HEK293 (cell line): ENCODE measurements around the gene ADORA2A.

Source experiments
- EGR2 ChIP-seq: fragments of 450-650 bp; formaldehyde crosslinking; IDR thresholded peaks from 2 replicates; pipeline ENCODE4 v1.5.1; 2016; ENCODE audit warnings: low read depth, missing biosample characterization, missing genetic modification characterization
- ELK4 ChIP-seq: IDR thresholded peaks from 2 replicates; pipeline ENCODE4 v1.6.1; 2011; ENCODE audit warnings: mild to moderate bottlenecking, low read depth, low read length, borderline replicate concordance
- GLI4 ChIP-seq: fragments of 450-650 bp; formaldehyde crosslinking; IDR thresholded peaks from 2 replicates; pipeline ENCODE4 v1.5.1; 2016; ENCODE audit warnings: missing biosample characterization, missing genetic modification characterization
- GLIS2 ChIP-seq: fragments of 450-650 bp; formaldehyde crosslinking; IDR thresholded peaks from 2 replicates; pipeline ENCODE4 v1.5.1; 2016; ENCODE audit warnings: missing biosample characterization, missing genetic modification characterization
- KLF10 ChIP-seq: fragments of 450-650 bp; IDR thresholded peaks from 2 replicates; pipeline ENCODE4 v1.5.1; 2018; ENCODE audit warnings: missing biosample characterization, mild to moderate bottlenecking, missing genetic modification characterization
- OVOL3 ChIP-seq: fragments of 450-650 bp; formaldehyde crosslinking; IDR thresholded peaks from 2 replicates; pipeline ENCODE4 v1.5.1; 2016; ENCODE audit warnings: missing biosample characterization, missing genetic modification characterization
- PRDM1 ChIP-seq: fragments of 450-650 bp; formaldehyde crosslinking; IDR thresholded peaks from 2 replicates; pipeline ENCODE4; 2016; ENCODE audit warnings: missing biosample characterization, missing genetic modification characterization
- SP3 ChIP-seq: fragments of 450-650 bp; formaldehyde crosslinking; IDR thresholded peaks from 2 replicates; pipeline ENCODE4 v1.5.1; 2016; ENCODE audit warnings: missing biosample characterization, missing genetic modification characterization
- YY1 ChIP-seq: fragments of 450-650 bp; formaldehyde crosslinking; IDR thresholded peaks from 2 replicates; pipeline ENCODE4 v1.5.1; 2018; ENCODE audit warnings: missing biosample characterization, missing genetic modification characterization
- ZBTB7A ChIP-seq: fragments of 450-650 bp; formaldehyde crosslinking; IDR thresholded peaks from 2 replicates; pipeline ENCODE4 v1.5.1; 2016; ENCODE audit warnings: low read depth, missing biosample characterization, missing genetic modification characterization
- ZBTB8A ChIP-seq: fragments of 450-650 bp; formaldehyde crosslinking; IDR thresholded peaks from 2 replicates; pipeline ENCODE4 v1.5.1; 2016; ENCODE audit warnings: missing biosample characterization, missing genetic modification characterization
- ZFP69B ChIP-seq: fragments of 450-650 bp; formaldehyde crosslinking; IDR thresholded peaks from 2 replicates; pipeline ENCODE4 v1.5.1; 2016; ENCODE audit warnings: missing biosample characterization, missing genetic modification characterization
- ZNF10 ChIP-seq: fragments of 450-650 bp; formaldehyde crosslinking; IDR thresholded peaks from 2 replicates; pipeline ENCODE4 v1.5.1; 2017; ENCODE audit warnings: missing biosample characterization, missing genetic modification characterization
- ZNF114 ChIP-seq: fragments of 450-650 bp; formaldehyde crosslinking; IDR thresholded peaks from 2 replicates; pipeline ENCODE4 v1.5.0; 2017; ENCODE audit warnings: missing biosample characterization, missing genetic modification characterization
- ZNF138 ChIP-seq: fragments of 450-650 bp; formaldehyde crosslinking; IDR thresholded peaks from 2 replicates; pipeline ENCODE4 v1.5.1; 2016; ENCODE audit warnings: missing biosample characterization, missing genetic modification characterization, borderline replicate concordance
- ZNF146 ChIP-seq: fragments of 450-650 bp; formaldehyde crosslinking; IDR thresholded peaks from 2 replicates; pipeline ENCODE4 v1.5.1; 2016; ENCODE audit warnings: missing biosample characterization, missing genetic modification characterization
- ZNF16 ChIP-seq: fragments of 450-650 bp; formaldehyde crosslinking; IDR thresholded peaks from 2 replicates; pipeline ENCODE4 v1.5.1; 2016; ENCODE audit warnings: low read depth, missing biosample characterization, missing genetic modification characterization
- ZNF214 ChIP-seq: fragments of 450-650 bp; formaldehyde crosslinking; IDR thresholded peaks from 2 replicates; pipeline ENCODE4 v1.5.1; 2017; ENCODE audit warnings: missing biosample characterization, mild to moderate bottlenecking, missing genetic modification characterization, borderline replicate concordance
- ZNF23 ChIP-seq: fragments of 450-650 bp; formaldehyde crosslinking; IDR thresholded peaks from 2 replicates; pipeline ENCODE4 v1.5.1; 2016; ENCODE audit warnings: missing biosample characterization, missing genetic modification characterization, borderline replicate concordance
- ZNF248 ChIP-seq: fragments of 450-650 bp; formaldehyde crosslinking; IDR thresholded peaks from 2 replicates; pipeline ENCODE4 v1.5.1; 2017; ENCODE audit warnings: missing biosample characterization, missing genetic modification characterization
- ZNF341 ChIP-seq: fragments of 450-650 bp; formaldehyde crosslinking; IDR thresholded peaks from 2 replicates; pipeline ENCODE4; 2016; ENCODE audit warnings: low read depth, missing biosample characterization, missing genetic modification characterization
- ZNF350 ChIP-seq: fragments of 450-650 bp; formaldehyde crosslinking; IDR thresholded peaks from 2 replicates; pipeline ENCODE4 v1.5.0; 2017; ENCODE audit warnings: missing biosample characterization, mild to moderate bottlenecking, missing genetic modification characterization
- ZNF362 ChIP-seq: fragments of 450-650 bp; formaldehyde crosslinking; IDR thresholded peaks from 2 replicates; pipeline ENCODE4 v1.5.1; 2016; ENCODE audit warnings: missing biosample characterization, missing genetic modification characterization
- ZNF521 ChIP-seq: fragments of 450-650 bp; formaldehyde crosslinking; IDR thresholded peaks from 2 replicates; pipeline ENCODE4 v1.5.1; 2017; ENCODE audit warnings: missing biosample characterization, mild to moderate bottlenecking, missing genetic modification characterization
- ZNF561 ChIP-seq: fragments of 450-650 bp; IDR thresholded peaks from 2 replicates; pipeline ENCODE4 v1.5.1; 2018; ENCODE audit warnings: missing biosample characterization, missing genetic modification characterization, borderline replicate concordance
- ZNF571 ChIP-seq: fragments of 450-650 bp; formaldehyde crosslinking; IDR thresholded peaks from 2 replicates; pipeline ENCODE4 v1.5.0; 2017; ENCODE audit warnings: missing biosample characterization, missing genetic modification characterization
- ZNF629 ChIP-seq: fragments of 450-650 bp; formaldehyde crosslinking; IDR thresholded peaks from 2 replicates; pipeline ENCODE4 v1.5.1; 2017; ENCODE audit warnings: missing biosample characterization, missing genetic modification characterization
- ZNF677 ChIP-seq: fragments of 450-650 bp; IDR thresholded peaks from 2 replicates; pipeline ENCODE4 v1.5.0; 2018; ENCODE audit warnings: missing biosample characterization, mild to moderate bottlenecking, missing genetic modification characterization, moderate library complexity
- ZNF707 ChIP-seq: fragments of 450-650 bp; formaldehyde crosslinking; IDR thresholded peaks from 2 replicates; pipeline ENCODE4 v1.5.1; 2016; ENCODE audit warnings: missing biosample characterization, missing genetic modification characterization
- ZSCAN23 ChIP-seq: fragments of 450-650 bp; formaldehyde crosslinking; IDR thresholded peaks from 2 replicates; pipeline ENCODE4 v1.5.1; 2016; ENCODE audit warnings: missing biosample characterization, missing genetic modification characterization
- TF ChIP-seq, protein P1 (sequence below): fragments of 450-650 bp; formaldehyde crosslinking; IDR thresholded peaks from 2 replicates; pipeline ENCODE4 v1.5.1; 2016; ENCODE audit warnings: missing biosample characterization, missing genetic modification characterization
- TF ChIP-seq, protein P2 (sequence below): fragments of 450-650 bp; formaldehyde crosslinking; IDR thresholded peaks from 2 replicates; pipeline ENCODE4 v1.5.1; 2017; ENCODE audit warnings: missing biosample characterization, missing genetic modification characterization
- TF ChIP-seq, protein P3 (sequence below): fragments of 450-650 bp; IDR thresholded peaks from 2 replicates; pipeline ENCODE4 v1.5.1; 2018; ENCODE audit warnings: missing biosample characterization, missing genetic modification characterization
- TF ChIP-seq, protein P4 (sequence below): fragments of 450-650 bp; formaldehyde crosslinking; IDR thresholded peaks from 2 replicates; pipeline ENCODE4 v1.5.1; 2016; ENCODE audit warnings: missing biosample characterization, missing genetic modification characterization

Gene ADORA2A

DNA sequence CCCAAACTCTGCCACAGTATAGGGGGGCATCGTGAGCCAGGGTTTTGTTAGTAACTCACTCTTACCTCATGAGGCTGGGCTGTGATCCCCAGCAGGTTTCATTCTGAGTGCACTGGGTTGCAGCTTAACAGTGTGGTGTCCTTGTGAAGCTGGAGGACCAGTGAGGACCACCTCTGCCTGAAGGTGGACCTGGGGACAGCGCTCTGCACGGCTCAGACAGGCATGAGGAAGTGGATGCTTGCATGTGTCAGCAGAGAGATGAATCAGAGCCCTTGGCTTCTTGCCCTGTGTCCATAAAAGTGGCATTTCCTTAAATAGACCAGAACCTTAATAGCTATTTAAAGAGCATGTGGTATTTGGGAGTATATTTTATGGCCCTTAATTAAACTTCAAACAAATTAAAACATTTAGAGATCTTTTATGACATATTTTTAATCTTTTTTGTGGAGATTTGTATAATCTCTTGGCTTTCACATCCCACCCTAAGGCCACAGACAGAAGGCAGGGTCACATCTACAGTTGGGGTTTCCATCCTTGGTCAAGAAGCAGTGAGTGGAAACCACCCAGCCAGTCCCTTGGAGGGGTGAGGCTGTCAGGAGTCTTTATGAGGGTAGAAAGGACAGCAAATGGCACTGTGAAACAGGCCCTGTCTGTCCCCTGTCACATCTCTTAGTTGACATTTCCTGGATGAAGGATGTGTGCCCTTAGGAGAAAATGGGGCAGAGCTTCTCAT lies 24.8 kb upstream of the ADORA2A start (continued):
- TF ChIP-seq ZNF362 (tag by site-specific recombination), result no peak
- no peak for TF ChIP-seq ZNF350
- no peak for TF ChIP-seq EGR2 (tag by site-specific recombination)
- no peak for TF ChIP-seq ZNF138
- no peak for TF ChIP-seq ZNF561 (tag by site-specific recombination)
- TF ChIP-seq KLF10, result no peak
- TF ChIP-seq OVOL3 (tag by site-specific recombination), result peak; percentile 74; the same call in 1 of the 2 replicates
- no peak for TF ChIP-seq ELK4
- no peak for TF ChIP-seq ZSCAN23
- TF ChIP-seq, protein P1, sequence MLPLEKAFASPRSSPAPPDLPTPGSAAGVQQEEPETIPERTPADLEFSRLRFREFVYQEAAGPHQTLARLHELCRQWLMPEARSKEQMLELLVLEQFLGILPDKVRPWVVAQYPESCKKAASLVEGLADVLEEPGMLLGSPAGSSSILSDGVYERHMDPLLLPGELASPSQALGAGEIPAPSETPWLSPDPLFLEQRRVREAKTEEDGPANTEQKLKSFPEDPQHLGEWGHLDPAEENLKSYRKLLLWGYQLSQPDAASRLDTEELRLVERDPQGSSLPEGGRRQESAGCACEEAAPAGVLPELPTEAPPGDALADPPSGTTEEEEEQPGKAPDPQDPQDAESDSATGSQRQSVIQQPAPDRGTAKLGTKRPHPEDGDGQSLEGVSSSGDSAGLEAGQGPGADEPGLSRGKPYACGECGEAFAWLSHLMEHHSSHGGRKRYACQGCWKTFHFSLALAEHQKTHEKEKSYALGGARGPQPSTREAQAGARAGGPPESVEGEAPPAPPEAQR (tag by site-specific recombination), result no peak
- TF ChIP-seq ZBTB7A (tag by site-specific recombination), result no peak
- no peak for TF ChIP-seq ZNF571 (tag by site-specific recombination)
- no peak for TF ChIP-seq ZBTB8A
- 0 out of 2 replicates have a peak, but pooled peaks have one; percentile 22 for TF ChIP-seq SP3 (tag by site-specific recombination)
- TF ChIP-seq ZNF248 (tag by site-specific recombination), result no peak
- no peak for TF ChIP-seq ZNF707
- TF ChIP-seq GLI4 (tag by site-specific recombination), result no peak
- TF ChIP-seq GLIS2 (tag by site-specific recombination), result no peak; the same call in 1 of the 2 replicates
- TF ChIP-seq, protein P2, sequence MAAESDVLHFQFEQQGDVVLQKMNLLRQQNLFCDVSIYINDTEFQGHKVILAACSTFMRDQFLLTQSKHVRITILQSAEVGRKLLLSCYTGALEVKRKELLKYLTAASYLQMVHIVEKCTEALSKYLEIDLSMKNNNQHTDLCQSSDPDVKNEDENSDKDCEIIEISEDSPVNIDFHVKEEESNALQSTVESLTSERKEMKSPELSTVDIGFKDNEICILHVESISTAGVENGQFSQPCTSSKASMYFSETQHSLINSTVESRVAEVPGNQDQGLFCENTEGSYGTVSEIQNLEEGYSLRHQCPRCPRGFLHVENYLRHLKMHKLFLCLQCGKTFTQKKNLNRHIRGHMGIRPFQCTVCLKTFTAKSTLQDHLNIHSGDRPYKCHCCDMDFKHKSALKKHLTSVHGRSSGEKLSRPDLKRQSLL, result no peak
- TF ChIP-seq ZNF10 (tag by site-specific recombination), result no peak
- TF ChIP-seq, protein P3, sequence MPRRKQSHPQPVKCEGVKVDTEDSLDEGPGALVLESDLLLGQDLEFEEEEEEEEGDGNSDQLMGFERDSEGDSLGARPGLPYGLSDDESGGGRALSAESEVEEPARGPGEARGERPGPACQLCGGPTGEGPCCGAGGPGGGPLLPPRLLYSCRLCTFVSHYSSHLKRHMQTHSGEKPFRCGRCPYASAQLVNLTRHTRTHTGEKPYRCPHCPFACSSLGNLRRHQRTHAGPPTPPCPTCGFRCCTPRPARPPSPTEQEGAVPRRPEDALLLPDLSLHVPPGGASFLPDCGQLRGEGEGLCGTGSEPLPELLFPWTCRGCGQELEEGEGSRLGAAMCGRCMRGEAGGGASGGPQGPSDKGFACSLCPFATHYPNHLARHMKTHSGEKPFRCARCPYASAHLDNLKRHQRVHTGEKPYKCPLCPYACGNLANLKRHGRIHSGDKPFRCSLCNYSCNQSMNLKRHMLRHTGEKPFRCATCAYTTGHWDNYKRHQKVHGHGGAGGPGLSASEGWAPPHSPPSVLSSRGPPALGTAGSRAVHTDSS (tag by site-specific recombination), result no peak
- TF ChIP-seq ZNF146, result no peak
- TF ChIP-seq, protein P4, sequence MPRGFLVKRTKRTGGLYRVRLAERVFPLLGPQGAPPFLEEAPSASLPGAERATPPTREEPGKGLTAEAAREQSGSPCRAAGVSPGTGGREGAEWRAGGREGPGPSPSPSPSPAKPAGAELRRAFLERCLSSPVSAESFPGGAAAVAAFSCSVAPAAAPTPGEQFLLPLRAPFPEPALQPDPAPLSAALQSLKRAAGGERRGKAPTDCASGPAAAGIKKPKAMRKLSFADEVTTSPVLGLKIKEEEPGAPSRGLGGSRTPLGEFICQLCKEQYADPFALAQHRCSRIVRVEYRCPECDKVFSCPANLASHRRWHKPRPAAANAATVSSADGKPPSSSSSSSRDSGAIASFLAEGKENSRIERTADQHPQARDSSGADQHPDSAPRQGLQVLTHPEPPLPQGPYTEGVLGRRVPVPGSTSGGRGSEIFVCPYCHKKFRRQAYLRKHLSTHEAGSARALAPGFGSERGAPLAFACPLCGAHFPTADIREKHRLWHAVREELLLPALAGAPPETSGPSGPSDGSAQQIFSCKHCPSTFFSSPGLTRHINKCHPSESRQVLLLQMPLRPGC (tag by site-specific recombination), result peak; percentile 88
- TF ChIP-seq ZNF677 (tag by site-specific recombination), result no peak
- peak; percentile 80 for TF ChIP-seq ZNF629 (tag by site-specific recombination)
- TF ChIP-seq ZNF521 (tag by site-specific recombination), result no peak
- TF ChIP-seq ZNF214 (tag by site-specific recombination), result no peak
- TF ChIP-seq ZNF114 (tag by site-specific recombination), result no peak
- no peak for TF ChIP-seq PRDM1 (tag by site-specific recombination)
- no peak for TF ChIP-seq ZNF16 (tag by site-specific recombination)
- no peak for TF ChIP-seq YY1 (tag by site-specific recombination)
- no peak for TF ChIP-seq ZNF23 (tag by site-specific recombination)
- no peak for TF ChIP-seq ZNF341
- TF ChIP-seq ZFP69B (tag by site-specific recombination), result peak; percentile 48; the same call in 1 of the 2 replicates
